Memory B cell (primary cell): Measurements from ENCODE around the gene TRABD.

Experiments
- ATAC-seq: fragments of 150-1000 bp; cut with Tn5 transposase; 2 replicates; pipeline ENCODE4 v1.10.0; 2021; ENCODE audit warnings: low read depth, mild to moderate bottlenecking, moderate library complexity
- DNase-seq, 2 donors: peaks; one replicate each; pipeline ENCODE4 v3.0.0; 2022; ENCODE audit warnings: low spot score in 2 of 2
- H3K27ac Mint-ChIP-seq: one replicate; pipeline ENCODE4 v1.8.0; 2022; ENCODE audit warnings: mild to moderate bottlenecking, moderate library complexity, mixed read lengths
- H3K27me3 Mint-ChIP-seq: one replicate; pipeline ENCODE4 v1.8.0; 2022; ENCODE audit warnings: mixed read lengths
- H3K36me3 Mint-ChIP-seq: one replicate; pipeline ENCODE4 v1.8.0; 2022; ENCODE audit warnings: mild to moderate bottlenecking, mixed read lengths
- H3K4me1 Mint-ChIP-seq: one replicate; pipeline ENCODE4 v1.8.0; 2022; ENCODE audit warnings: mixed read lengths
- H3K4me3 Mint-ChIP-seq: one replicate; pipeline ENCODE4 v1.8.0; 2022; ENCODE audit warnings: mild to moderate bottlenecking, moderate library complexity, mixed read lengths
- H3K9me3 Mint-ChIP-seq: one replicate; pipeline ENCODE4 v1.8.0; 2022; ENCODE audit warnings: mixed read lengths

Gene TRABD

GRCh38 chr22:50248196-50249081 is 62.7 kb downstream of the TRABD start:
- H3K27ac Mint-ChIP-seq: peak overlapping the region; percentile 85
- H3K4me3 Mint-ChIP-seq: peak overlapping the region; percentile 18
- H3K9me3 Mint-ChIP-seq: no peaks in the 10 kb centered on the region
- peaks cover 3% of the 10 kb centered on the region for H3K36me3 Mint-ChIP-seq
- no peak for ATAC-seq
- DNase-seq: no peak
- peaks cover 17% of the 10 kb centered on the region for H3K4me1 Mint-ChIP-seq
- no peaks in the 10 kb centered on the region for H3K27me3 Mint-ChIP-seq
